SH-SY5Y (cell line): ENCODE measurements around the gene HS3ST3A1.

Source experiments
- GATA2 ChIP-seq: IDR thresholded peaks from 2 replicates; pipeline ENCODE4 v1.6.1; 2011; ENCODE audit warnings: mild to moderate bottlenecking, low read depth, low read length
- GATA3 ChIP-seq: IDR thresholded peaks from 2 replicates; pipeline ENCODE4 v1.6.1; 2011; ENCODE audit warnings: low read depth, mild to moderate bottlenecking, low read length, moderate library complexity

DNA sequence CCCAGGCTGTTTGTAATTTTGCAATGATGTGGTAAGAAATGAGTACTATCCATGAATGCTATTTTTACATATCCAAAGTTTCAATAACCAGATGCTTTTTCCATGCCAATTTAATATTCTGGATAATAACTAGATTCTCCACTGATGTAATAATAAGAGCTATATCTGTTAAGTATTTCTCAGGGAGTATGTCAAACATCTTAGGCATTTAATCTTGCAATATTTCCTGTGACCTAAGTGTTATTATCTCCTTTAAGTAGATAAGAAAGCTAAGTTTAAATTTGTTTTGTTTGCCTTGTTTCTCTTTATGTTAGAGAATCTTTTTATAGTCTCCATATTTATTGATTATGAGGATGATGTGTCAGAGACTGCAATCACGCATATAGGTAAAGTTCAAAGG, 32.3 kb upstream of the HS3ST3A1 start:
- no peak for TF ChIP-seq GATA2
- TF ChIP-seq GATA3, result no peak
